ENCODE results near the gene LIN7B. TPM values are rescaled to one million over a fixed set of nuclear protein-coding genes. Genes with fewer than 3 reads are reported as not detected.

LIN7B gene
- total RNA-seq, 1 donor from 2014 or later: 3.7 TPM

DNA sequence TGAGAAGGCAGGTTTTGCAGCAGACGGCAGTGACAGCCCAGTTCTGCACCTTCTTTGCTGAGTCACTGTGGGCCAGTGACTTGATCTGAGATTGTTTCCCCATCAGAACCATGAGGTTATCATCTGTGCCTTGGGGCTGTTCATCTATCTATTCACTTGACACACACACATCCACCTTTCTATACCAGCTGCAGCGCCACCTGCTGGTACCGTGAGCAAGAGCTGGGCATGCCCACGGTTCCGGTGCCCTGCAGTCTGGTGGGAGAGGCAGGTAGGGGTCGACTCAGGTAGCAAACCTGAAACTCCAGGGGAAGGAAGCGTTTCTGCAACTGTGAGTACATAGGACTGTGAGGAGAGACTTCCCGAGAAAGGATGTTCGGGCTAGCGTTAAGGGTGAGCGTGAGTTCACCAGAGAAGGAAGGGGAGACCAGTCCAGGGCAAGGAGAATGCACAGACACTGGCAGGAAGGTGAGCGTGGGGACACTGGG, 7.5 kb upstream of the LIN7B start:
- peak; percentile 89 for TF ChIP-seq CTCF (conservative IDR thresholded peaks at IDR 0.05; ENCODE audit: low read depth, low read length)
- DNase-seq (ENCODE audit: low read depth): no peak
- no peak overlapping the region for H3K4me3 ChIP-seq (ENCODE audit: low read depth, low read length)

DNA sequence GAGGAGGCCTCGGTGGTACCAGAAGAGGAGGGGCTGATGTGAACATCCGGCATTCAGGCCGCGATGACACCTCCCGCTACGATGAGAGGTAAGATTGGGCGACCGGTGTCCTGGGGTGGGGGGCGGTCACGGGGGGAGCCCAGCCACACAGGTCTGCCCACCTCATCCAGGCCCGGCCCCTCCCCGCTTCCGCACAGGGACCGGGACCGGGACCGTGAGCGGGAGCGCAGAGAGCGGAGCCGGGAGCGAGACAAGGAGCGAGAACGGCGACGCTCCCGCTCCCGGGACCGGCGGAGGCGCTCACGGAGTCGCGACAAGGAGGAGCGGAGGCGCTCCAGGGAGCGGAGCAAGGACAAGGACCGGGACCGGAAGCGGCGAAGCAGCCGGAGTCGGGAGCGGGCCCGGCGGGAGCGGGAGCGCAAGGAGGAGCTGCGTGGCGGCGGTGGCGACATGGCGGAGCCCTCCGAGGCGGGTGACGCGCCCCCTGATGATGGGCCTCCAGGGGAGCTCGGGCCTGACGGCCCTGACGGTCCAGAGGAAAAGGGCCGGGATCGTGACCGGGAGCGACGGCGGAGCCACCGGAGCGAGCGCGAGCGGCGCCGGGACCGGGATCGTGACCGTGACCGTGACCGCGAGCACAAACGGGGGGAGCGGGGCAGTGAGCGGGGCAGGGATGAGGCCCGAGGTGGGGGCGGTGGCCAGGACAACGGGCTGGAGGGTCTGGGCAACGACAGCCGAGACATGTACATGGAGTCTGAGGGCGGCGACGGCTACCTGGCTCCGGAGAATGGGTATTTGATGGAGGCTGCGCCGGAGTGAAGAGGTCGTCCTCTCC, 6.3 kb upstream of the LIN7B start:
- H3K4me3 ChIP-seq (ENCODE audit: low read depth, low read length): no peak overlapping the region
- no peak for DNase-seq (ENCODE audit: low read depth)
- no peak for TF ChIP-seq CTCF (conservative IDR thresholded peaks at IDR 0.05; ENCODE audit: low read depth, low read length)

DNA sequence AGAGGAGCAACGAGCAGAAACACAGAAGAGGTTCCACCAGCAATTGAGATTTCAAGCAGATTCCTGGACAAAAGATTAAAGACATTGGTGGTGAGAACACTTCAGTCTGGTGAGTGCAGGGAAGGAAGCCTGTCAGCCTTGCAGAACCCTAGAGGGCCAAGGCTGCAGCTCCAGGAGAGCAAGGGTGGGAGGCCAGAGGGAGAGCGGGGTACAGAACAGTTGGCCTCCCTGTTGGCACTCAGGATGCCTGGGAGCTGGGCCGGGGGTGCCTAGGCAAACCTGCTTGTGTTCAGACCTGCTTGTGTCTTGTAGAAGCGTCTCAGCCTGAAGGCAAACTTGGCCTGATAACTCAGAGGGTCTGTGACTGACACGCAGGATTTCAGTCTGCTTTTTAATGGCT, 5.1 kb upstream of the LIN7B start:
- DNase-seq (ENCODE audit: low read depth): no peak
- no peak overlapping the region for H3K4me3 ChIP-seq (ENCODE audit: low read depth, low read length)
- TF ChIP-seq CTCF (conservative IDR thresholded peaks at IDR 0.05; ENCODE audit: low read depth, low read length): no peak

GRCh38 chr19:49109569-49110233, 4.5 kb upstream of the LIN7B start:
- no peak for DNase-seq (ENCODE audit: low read depth)
- TF ChIP-seq CTCF (conservative IDR thresholded peaks at IDR 0.05; ENCODE audit: low read depth, low read length): no peak
- no peak overlapping the region for H3K4me3 ChIP-seq (ENCODE audit: low read depth, low read length)

GRCh38 chr19:49110567-49110966, 3.6 kb upstream of the LIN7B start:
- no peak overlapping the region for H3K4me3 ChIP-seq (ENCODE audit: low read depth, low read length)
- no peak for DNase-seq (ENCODE audit: low read depth)
- no peak for TF ChIP-seq CTCF (conservative IDR thresholded peaks at IDR 0.05; ENCODE audit: low read depth, low read length)

GRCh38 chr19:49111218-49111998, 2.8 kb upstream of the LIN7B start:
- no peak for TF ChIP-seq CTCF (conservative IDR thresholded peaks at IDR 0.05; ENCODE audit: low read depth, low read length)
- no peak for DNase-seq (ENCODE audit: low read depth)
- no peak overlapping the region for H3K4me3 ChIP-seq (ENCODE audit: low read depth, low read length)

All from epithelial cell of proximal tubule (primary cell).